ENCODE data around the gene PRCD. TPM values are rescaled to one million over a fixed set of nuclear protein-coding genes. Genes with fewer than 3 reads are reported as not detected.

Gene PRCD
- total RNA-seq, 2 experiments from 2014 or later = not detected

- Histone ChIP-seq H3K36me3 (ENCODE audit: insufficient read depth, low read length) (no peaks in the 10 kb centered on the region), H3K9me3 (ENCODE audit: control insufficient read depth in 1 of 2, insufficient read depth in 1 of 2, low read length in 2 of 2) (peaks cover 0 to 13% of the 10 kb centered on the region in 2 experiments), H3K4me3 (ENCODE audit: low read length) (no peak overlapping the region), H3K27me3 (ENCODE audit: control insufficient read depth in 1 of 2, insufficient read depth in 2 of 2, low read length in 2 of 2) (peaks cover 25 to 38% of the 10 kb centered on the region in 2 experiments), H3K27ac (ENCODE audit: low read depth in 1 of 2, low read length in 2 of 2) (no peak overlapping the region), H3K4me1 (ENCODE audit: insufficient read depth, low read length) (peaks cover 15% of the 10 kb centered on the region)
- TF ChIP-seq CTCF (IDR thresholded peaks at IDR 0.05) = no peak
- ATAC-seq (ENCODE audit: poor library complexity) (no peak), DNase-seq (no peak)
- H3K36me3 Mint-ChIP-seq (ENCODE audit: low read depth) = no peaks in the 10 kb centered on the region
- H3K4me1 Mint-ChIP-seq (ENCODE audit: low read depth) = peaks cover 6% of the 10 kb centered on the region
- intact Hi-C loops (cut with DNase I, micrococcal nuclease) = no loop called here
- ChIA-PET POLR2A (no interaction called here), CTCF (no interaction called here)
- H3K27me3 Mint-ChIP-seq = peaks cover 41% of the 10 kb centered on the region
- no peak overlapping the region for H3K4me3 Mint-ChIP-seq
- no peaks in the 10 kb centered on the region for H3K9me3 Mint-ChIP-seq
- no peak overlapping the region for H3K27ac Mint-ChIP-seq
These were observed 3.9 kb upstream of the PRCD start for GRCh38 chr17:76535788-76536510.

- Mint-ChIP-seq H3K36me3 (ENCODE audit: low read depth) (no peaks in the 10 kb centered on the region), H3K9me3 (no peaks in the 10 kb centered on the region), H3K4me3 (no peak overlapping the region), H3K27me3 (peaks cover 48% of the 10 kb centered on the region), H3K4me1 (ENCODE audit: low read depth) (peaks cover 6% of the 10 kb centered on the region), H3K27ac (no peak overlapping the region)
- H3K4me3 ChIP-seq (ENCODE audit: low read length) = no peak overlapping the region
- ChIA-PET POLR2A (no interaction called here), CTCF (interaction anchor here (1.2 kb wide), 1 partner anchor 14 kb away, joined by 3 read pairs; no protein-coding TSS in a partner anchor)
- peaks cover 0 to 13% of the 10 kb centered on the region in 2 experiments for H3K9me3 ChIP-seq (ENCODE audit: control insufficient read depth in 1 of 2, insufficient read depth in 1 of 2, low read length in 2 of 2)
- peaks cover 14% of the 10 kb centered on the region for H3K4me1 ChIP-seq (ENCODE audit: insufficient read depth, low read length)
- H3K36me3 ChIP-seq (ENCODE audit: insufficient read depth, low read length) = no peaks in the 10 kb centered on the region
- peaks cover 25 to 39% of the 10 kb centered on the region in 2 experiments for H3K27me3 ChIP-seq (ENCODE audit: control insufficient read depth in 1 of 2, insufficient read depth in 2 of 2, low read length in 2 of 2)
- no peak for TF ChIP-seq CTCF (IDR thresholded peaks at IDR 0.05)
- ATAC-seq (ENCODE audit: poor library complexity) (no peak), DNase-seq (no peak)
- H3K27ac ChIP-seq (ENCODE audit: low read depth in 1 of 2, low read length in 2 of 2) = no peak overlapping the region
- intact Hi-C loops (cut with DNase I, micrococcal nuclease) = no loop called here
These were observed 3.1 kb upstream of the PRCD start for GRCh38 chr17:76536511-76537287.

GRCh38 chr17:76537288-76537577 lies 2.6 kb upstream of the PRCD start:
- peaks cover 53% of the 10 kb centered on the region for H3K27me3 Mint-ChIP-seq
- Histone ChIP-seq H3K4me3 (ENCODE audit: low read length) (no peak overlapping the region), H3K27me3 (ENCODE audit: control insufficient read depth in 1 of 2, insufficient read depth in 2 of 2, low read length in 2 of 2) (peaks cover 25 to 43% of the 10 kb centered on the region in 2 experiments), H3K36me3 (ENCODE audit: insufficient read depth, low read length) (no peaks in the 10 kb centered on the region), H3K9me3 (ENCODE audit: control insufficient read depth in 1 of 2, insufficient read depth in 1 of 2, low read length in 2 of 2) (peaks cover 0 to 13% of the 10 kb centered on the region in 2 experiments), H3K4me1 (ENCODE audit: insufficient read depth, low read length) (peaks cover 14% of the 10 kb centered on the region), H3K27ac (ENCODE audit: low read depth in 1 of 2, low read length in 2 of 2) (no peak overlapping the region)
- CTCF ChIA-PET = interaction anchor here (1.2 kb wide), 1 partner anchor 14 kb away, joined by 3 read pairs; no protein-coding TSS in a partner anchor
- no peak for ATAC-seq (ENCODE audit: poor library complexity)
- H3K36me3 Mint-ChIP-seq (ENCODE audit: low read depth) = no peaks in the 10 kb centered on the region
- POLR2A ChIA-PET = no interaction called here
- DNase-seq = no peak
- H3K27ac Mint-ChIP-seq = no peak overlapping the region
- no peak for TF ChIP-seq CTCF (IDR thresholded peaks at IDR 0.05)
- intact Hi-C loops (cut with DNase I, micrococcal nuclease) = no loop called here
- peaks cover 6% of the 10 kb centered on the region for H3K4me1 Mint-ChIP-seq (ENCODE audit: low read depth)
- no peak overlapping the region for H3K4me3 Mint-ChIP-seq
- H3K9me3 Mint-ChIP-seq = no peaks in the 10 kb centered on the region

Measured in CD4-positive, alpha-beta T cell (primary cell).